Measurements from ENCODE around the gene DUSP19.

DNA sequence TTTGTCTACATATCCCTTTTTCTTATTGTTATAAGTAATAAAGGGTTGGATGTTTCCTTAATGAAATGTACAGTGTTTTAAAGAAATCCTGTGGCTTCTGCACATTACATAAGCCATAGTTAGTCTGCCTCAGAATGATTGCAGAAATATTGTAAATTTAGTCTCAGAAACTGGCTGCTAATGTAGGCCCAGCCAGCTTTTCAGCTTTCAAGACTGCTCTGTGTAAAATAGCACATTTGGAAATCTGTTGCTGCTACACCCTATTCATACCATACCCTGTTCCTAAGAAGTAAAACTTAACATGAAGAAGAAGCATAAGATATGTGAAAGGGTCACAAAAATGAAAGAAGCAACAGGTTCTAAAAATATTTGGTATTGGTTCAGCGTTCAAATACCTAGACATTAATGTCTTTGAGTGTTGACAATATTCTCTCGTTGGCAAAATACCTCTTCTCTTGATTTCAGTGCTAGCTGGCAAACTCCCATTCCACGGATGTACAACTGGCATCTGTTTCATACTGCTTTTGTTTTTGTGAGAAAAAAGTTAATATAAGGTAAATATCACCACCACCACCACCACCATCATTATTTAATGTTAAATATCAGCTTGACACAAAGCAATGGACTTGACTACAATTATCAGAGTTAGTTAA, 21.1 kb upstream of the DUSP19 start:
- TF ChIP-seq, protein P1, sequence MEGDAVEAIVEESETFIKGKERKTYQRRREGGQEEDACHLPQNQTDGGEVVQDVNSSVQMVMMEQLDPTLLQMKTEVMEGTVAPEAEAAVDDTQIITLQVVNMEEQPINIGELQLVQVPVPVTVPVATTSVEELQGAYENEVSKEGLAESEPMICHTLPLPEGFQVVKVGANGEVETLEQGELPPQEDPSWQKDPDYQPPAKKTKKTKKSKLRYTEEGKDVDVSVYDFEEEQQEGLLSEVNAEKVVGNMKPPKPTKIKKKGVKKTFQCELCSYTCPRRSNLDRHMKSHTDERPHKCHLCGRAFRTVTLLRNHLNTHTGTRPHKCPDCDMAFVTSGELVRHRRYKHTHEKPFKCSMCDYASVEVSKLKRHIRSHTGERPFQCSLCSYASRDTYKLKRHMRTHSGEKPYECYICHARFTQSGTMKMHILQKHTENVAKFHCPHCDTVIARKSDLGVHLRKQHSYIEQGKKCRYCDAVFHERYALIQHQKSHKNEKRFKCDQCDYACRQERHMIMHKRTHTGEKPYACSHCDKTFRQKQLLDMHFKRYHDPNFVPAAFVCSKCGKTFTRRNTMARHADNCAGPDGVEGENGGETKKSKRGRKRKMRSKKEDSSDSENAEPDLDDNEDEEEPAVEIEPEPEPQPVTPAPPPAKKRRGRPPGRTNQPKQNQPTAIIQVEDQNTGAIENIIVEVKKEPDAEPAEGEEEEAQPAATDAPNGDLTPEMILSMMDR (IDR thresholded peaks at IDR 0.05; ENCODE audit: poor library complexity): no peak
- TF ChIP-seq EZH2 (IDR thresholded peaks at IDR 0.05; ENCODE audit: borderline replicate concordance) (no peak), EZH2phosphoT487 (IDR thresholded peaks at IDR 0.05; ENCODE audit: low read depth, severe bottlenecking, unreplicated experiment) (no peak)

Measured in hepatocyte (in vitro differentiated cells).